OCI-LY3 (cell line): ENCODE data around the gene ENGASE.

ENCODE experiments used
- CTCF ChIP-seq: fragments of 200-600, 300-600 bp; sonication (generic); IDR thresholded peaks from 2 replicates; pipeline ENCODE4 v1.5.1; 2014; ENCODE audit warnings: antibody characterized with exemption, low read length, low read depth
- EZH2phosphoT487 ChIP-seq: fragments of 200-600 bp; shearing (Covaris generic); IDR thresholded peaks from 2 replicates; pipeline ENCODE4 v1.6.1; 2018; ENCODE audit warnings: antibody characterized with exemption, mixed run types, low read depth

GRCh38 chr17:79127534-79128135, 53.0 kb downstream of the ENGASE start:
- TF ChIP-seq CTCF (no peak), EZH2phosphoT487 (no peak)
